ENCODE results near the gene HOXA4. TPM values are rescaled to one million over a fixed set of nuclear protein-coding genes. Genes with fewer than 3 reads are reported as not detected.

The HOXA4 gene
- total and polyA plus RNA-seq, 2 of the 4 experiments (the other 2 are of a cell fraction): 0.36 to 8.0 TPM

- Histone ChIP-seq H3K4me3 (ENCODE audit: insufficient read depth, low read depth, low read length) (no peak overlapping the region; the same call in 1 of the 2 replicates), H3K14ac (replicated peaks; ENCODE audit: low read depth, low read length) (peak overlapping the region; percentile 80), H3K23ac (ENCODE audit: low read depth, low read length) (peak overlapping the region; percentile 92), H3K9me3 (ENCODE audit: control insufficient read depth, insufficient read depth, low read length) (no peaks in the 10 kb centered on the region), H3K4me1 (ENCODE audit: control insufficient read depth, insufficient read depth, low read length) (peaks cover 27% of the 10 kb centered on the region), H3K27ac (ENCODE audit: insufficient read depth, low read length) (peak overlapping the region; percentile 98), H2AK9ac (replicated peaks; ENCODE audit: low read depth, low read length, poor library complexity) (peak overlapping the region; percentile 79), H2BK5ac (ENCODE audit: low read depth, low read length, poor library complexity, severe bottlenecking) (peak overlapping the region; percentile 92), H3K18ac (ENCODE audit: low read depth, low read length) (peak overlapping the region; percentile 68), H2BK15ac (ENCODE audit: low read depth, low read length) (peak overlapping the region; percentile 45; the same call in 2 of the 3 replicates), H3K56ac (ENCODE audit: extremely low read depth, insufficient read depth, low read length) (peak overlapping the region; percentile 50; the same call in 1 of the 2 replicates), H2BK120ac (ENCODE audit: low read depth, low read length) (peak overlapping the region; percentile 67), H3K36me3 (ENCODE audit: control insufficient read depth, insufficient read depth, low read length) (peaks cover 12% of the 10 kb centered on the region; the same call in 1 of the 2 replicates), H3K79me1 (ENCODE audit: low read depth in 1 of 2, low read length in 2 of 2) (peaks cover 0 to 34% of the 10 kb centered on the region in 2 experiments; a peak in 2 of 4 replicates), H3K27me3 (ENCODE audit: control insufficient read depth, insufficient read depth, low read length) (no peaks in the 10 kb centered on the region), H3K4ac (ENCODE audit: low read depth, low read length) (peak overlapping the region; percentile 85), H4K5ac (ENCODE audit: low read depth, low read length) (peak overlapping the region; percentile 58), H4K8ac (ENCODE audit: low read depth in 2 of 2, low read length in 2 of 2) (peak overlapping the region; percentile 29 to 47; a peak in 3 of 4 replicates), H3K9me1 (ENCODE audit: insufficient read depth, low read length) (peaks cover 13% of the 10 kb centered on the region; the same call in 1 of the 2 replicates), H2AFZ (replicated peaks; ENCODE audit: low read length, poor library complexity) (peak overlapping the region; percentile 81), H4K91ac (ENCODE audit: insufficient read depth, low read depth, low read length) (peak overlapping the region; percentile 68), H3K4me2 (ENCODE audit: low read depth, low read length) (peak overlapping the region; percentile 98), H3K9ac (ENCODE audit: low read depth, low read length) (peak overlapping the region; percentile 95), H2AK5ac (ENCODE audit: low read depth, low read length) (peak overlapping the region; percentile 45), H2BK20ac (ENCODE audit: low read depth, low read length) (peak overlapping the region; percentile 68), H4K20me1 (ENCODE audit: insufficient read depth, low read length) (peaks cover 16% of the 10 kb centered on the region)
- WGBS, 2 experiments (ENCODE audit: extremely low coverage in 2 of 2, insufficient read length in 1 of 2): no CpG with 5 or more reads among the region's 6 CpGs
- peak; percentile 92 for DNase-seq
- in situ Hi-C loops (cut with MboI; ENCODE audit: low sequenced_read_pairs) (no loop called here), intact Hi-C loops (cut with micrococcal nuclease) (no loop called here), dilution Hi-C loops (cut with HindIII; ENCODE audit: low sequenced_read_pairs, unreplicated experiment) (no loop called here)
- BruUV-seq (replicated peaks): no TSS peak
- TF ChIP-seq FOS (IDR thresholded peaks at IDR 0.05; ENCODE audit: low read depth, low read length) (peak; percentile 79), MXI1 (IDR thresholded peaks at IDR 0.05; ENCODE audit: borderline replicate concordance, low read depth, low read length) (no peak), CEBPB (IDR thresholded peaks at IDR 0.05; ENCODE audit: low read depth, low read length) (0 out of 2 replicates have a peak, but pooled peaks have one; percentile 0)
- ChIA-PET CTCF (interaction anchor here (0.8 to 1.4 kb wide), 4 partner anchors 13 to 412 kb away, joined by 3 to 9 read pairs (median 4); no protein-coding TSS in a partner anchor), POLR2A (ENCODE audit: unreplicated experiment) (interaction anchor here (0.6 to 1.1 kb wide), 3 partner anchors 8 to 14 kb away, joined by 3 to 10 read pairs (median 3); no protein-coding TSS in a partner anchor)
- no peak for ATAC-seq (ENCODE audit: low read depth)
These were observed 19.4 kb downstream of the HOXA4 start for GRCh38 chr7:27111042-27111750.

Measured in IMR-90 (cell line).